HG03175 (cell line): Measurements from ENCODE around the gene CYP11A1.

Experiments
- ATAC-seq: cut with Tn5 transposase; IDR thresholded peaks from one replicate; pipeline ENCODE4 v1.9.1; 2021; ENCODE audit warnings: mild to moderate bottlenecking, moderate library complexity; ENCODE audit not compliant: unreplicated experiment

The CYP11A1 gene

DNA sequence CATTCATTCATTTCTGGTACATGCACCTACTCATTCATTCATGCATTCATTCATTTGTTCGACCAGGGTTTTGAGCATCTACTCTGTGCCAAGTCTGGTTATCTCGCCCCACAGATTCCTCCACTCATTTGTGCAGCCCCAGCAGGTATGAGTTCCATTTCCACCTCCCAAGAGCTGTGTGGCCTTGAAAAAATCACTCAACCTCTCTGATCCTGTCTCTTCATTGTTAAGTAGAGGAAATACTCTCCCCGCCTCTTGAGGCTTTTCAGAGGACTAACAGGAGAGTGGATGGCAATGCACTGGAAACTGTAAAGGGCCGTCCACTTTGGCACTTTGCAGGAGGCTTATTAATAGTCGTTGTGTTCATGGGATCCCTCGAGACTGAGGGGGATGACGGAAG lies 61.8 kb downstream of the CYP11A1 start:
- no peak for ATAC-seq

GRCh38 chr15:74304431-74304830 lies 63.0 kb downstream of the CYP11A1 start:
- ATAC-seq, result no peak

DNA sequence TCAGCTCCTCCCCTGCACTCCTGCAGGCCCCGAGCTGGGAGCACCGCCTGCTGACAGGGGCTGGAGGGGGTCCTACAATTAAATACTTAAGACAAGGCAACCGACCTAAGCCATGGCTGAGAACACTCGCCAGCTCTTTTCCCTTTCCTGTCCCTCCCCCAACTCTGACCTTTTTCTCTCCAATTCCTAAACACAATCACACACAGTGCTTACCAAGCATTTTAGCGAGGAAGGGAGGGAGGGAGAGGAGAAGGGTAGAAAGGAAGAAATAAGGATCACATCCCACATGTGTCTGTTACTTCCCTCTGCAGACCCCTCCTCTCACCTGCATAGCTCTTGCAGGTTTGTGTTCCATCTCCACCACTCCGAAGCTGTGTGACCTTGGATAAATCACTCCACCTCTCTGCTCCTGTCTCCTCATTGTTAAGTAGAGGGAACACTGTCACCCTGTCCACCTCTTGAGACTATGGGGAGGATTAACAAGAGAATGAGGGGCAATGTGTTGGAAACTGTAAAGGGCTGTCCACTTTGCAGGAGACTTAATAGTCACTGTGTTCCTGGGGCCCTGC lies 63.6 kb downstream of the CYP11A1 start:
- ATAC-seq, result no peak

- ATAC-seq, result no peak
Measured at GRCh38 chr15:74302821-74303359, 64.6 kb downstream of the CYP11A1 start.

GRCh38 chr15:74301583-74302361 lies 65.7 kb downstream of the CYP11A1 start:
- no peak for ATAC-seq

DNA sequence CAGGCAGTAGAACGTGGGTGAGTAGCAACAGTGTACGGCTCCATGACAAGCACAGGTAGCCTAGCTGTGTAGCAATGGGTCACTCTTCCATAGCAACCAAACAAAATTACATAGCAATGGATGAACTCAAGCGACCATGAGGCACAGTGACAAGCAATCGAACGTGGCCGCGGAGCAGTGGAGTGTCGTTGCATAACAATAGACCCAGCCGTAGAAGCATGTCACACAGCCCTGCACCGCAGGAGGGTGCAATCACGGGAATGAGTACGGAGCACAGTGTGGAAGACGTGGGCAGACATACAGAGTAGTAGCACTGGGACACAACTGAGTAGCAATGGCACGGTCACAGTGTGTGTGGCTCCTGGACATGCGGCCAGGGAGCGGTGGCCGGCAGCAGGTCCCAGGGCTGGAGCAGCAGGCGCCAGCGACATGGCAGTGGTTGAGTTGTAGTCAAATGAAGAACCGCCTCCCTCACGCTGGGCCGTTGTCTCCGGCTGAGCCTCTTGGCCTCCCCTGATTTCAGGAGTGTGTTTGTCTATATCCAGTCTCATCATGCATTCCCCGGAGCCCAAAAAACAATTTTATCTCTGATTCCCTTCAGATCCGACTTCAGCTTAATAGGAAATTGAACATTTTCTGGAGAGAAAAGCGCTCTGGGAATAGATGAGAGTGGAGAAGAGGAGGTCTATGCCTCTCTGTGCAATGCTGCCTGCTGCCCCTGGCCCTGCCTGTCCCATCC lies 67.2 kb downstream of the CYP11A1 start:
- ATAC-seq, result no peak

- ATAC-seq, result no peak
Measured at GRCh38 chr15:74297887-74298286, 69.6 kb downstream of the CYP11A1 start.

DNA sequence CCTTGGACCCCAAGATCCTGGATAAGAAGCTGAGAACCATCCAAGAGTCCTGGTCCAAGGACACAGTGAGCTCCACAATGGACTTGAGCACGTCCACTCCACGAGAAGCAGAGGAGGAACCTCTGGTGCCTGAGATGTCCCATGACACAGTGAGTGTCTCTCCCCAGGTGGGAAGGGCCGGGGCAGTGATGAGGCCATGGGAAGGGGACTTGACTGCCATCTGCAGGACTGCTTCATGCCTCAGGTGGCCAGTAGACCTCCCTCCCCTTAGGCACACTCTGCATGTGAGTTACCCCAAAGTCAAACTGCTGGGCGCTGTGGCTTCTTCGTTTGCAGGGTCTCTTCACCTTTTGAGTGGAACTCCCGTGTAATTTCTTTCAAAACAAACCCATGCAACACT lies 71.6 kb downstream of the CYP11A1 start:
- ATAC-seq, result no peak

GRCh38 chr15:74294010-74294409 lies 73.4 kb downstream of the CYP11A1 start:
- no peak for ATAC-seq

GRCh38 chr15:74293021-74293810 lies 74.2 kb downstream of the CYP11A1 start:
- no peak for ATAC-seq

DNA sequence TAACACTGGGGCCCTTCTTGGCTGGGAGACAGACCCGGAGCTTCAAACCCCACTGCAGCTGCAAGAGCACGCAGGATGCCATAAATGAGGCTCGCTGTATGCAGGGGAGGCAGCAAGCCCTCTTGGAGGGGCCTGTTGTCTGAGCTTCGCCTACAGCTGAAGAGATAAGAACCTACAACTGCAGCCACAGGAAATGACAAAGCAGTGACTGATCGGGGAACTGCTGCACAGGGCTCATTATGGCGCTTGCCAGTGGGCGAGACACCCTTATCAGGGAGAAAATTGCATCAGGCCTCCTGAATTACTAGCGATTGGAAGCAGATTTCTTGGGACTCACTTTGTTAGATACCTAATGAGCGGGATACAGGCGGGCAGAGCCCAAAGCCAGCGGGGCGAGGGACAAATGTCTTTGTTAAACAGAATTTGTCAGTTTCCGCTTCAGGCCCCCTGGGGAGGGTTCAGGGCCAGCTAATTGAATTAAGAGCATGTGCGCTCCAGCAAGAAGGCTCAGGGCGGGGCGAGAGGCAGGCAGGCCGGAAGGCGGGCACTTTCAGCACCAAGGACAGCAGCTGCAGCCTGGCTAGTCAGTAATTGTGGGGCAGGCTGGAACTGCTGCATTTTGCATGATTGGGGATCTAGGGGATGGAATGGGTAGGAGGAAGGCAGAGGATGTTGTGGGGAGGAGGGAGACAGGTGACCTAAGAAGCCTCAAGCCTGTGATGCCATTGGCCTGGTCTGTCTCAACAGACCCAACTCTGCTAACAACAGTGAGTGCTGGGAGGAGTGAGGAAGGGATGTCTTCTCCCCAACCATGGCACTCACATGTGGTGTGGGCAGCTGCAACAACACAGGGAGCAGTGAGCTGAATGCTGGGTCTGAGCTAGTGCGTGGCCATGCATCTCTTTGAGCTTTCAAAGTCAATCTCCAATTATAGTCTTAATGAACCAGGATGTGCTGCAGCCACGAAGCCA lies 76.1 kb downstream of the CYP11A1 start:
- ATAC-seq, result peak; percentile 49

GRCh38 chr15:74290645-74291044 lies 76.8 kb downstream of the CYP11A1 start:
- ATAC-seq, result no peak

DNA sequence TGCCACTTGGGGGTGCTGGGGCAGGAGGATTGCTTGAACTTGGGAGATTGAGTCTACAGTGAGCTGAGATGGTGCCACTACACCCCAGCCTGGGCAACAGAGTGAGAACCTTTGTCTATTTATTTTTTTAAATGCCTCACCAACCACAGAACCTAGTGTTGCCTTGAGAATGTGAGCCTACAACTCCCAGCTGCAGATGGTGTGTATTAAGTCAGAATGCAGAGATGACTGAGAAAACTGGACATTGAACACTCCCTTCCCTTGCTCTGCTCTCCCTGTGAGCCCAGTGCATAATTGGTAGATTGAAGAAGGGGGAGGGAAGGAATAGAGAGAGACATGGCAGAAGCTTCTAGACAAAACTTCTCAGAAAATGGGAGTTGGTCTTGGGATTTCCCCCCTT lies 77.8 kb downstream of the CYP11A1 start:
- ATAC-seq, result no peak
